HG03571 (cell line): Measurements from ENCODE around the gene STK33.
A peak's percentile ranks its signal among the peaks of the same experiment; 100 is the strongest.

Source experiments
- ATAC-seq: cut with Tn5 transposase; IDR thresholded peaks from one replicate; pipeline ENCODE4 v1.9.1; 2021; ENCODE audit not compliant: unreplicated experiment

Gene STK33

GRCh38 chr11:8593935-8594909 lies at the start of gene STK33:
Gene STK33, minus strand, starts transcription at chr11:8594228. Its CDS starts 119,323 bp downstream, at chr11:8474905.
- ATAC-seq, result peak; percentile 87

GRCh38 chr11:8642196-8642841 lies 48.3 kb upstream of the STK33 start:
- ATAC-seq, result no peak

GRCh38 chr11:8641332-8641731 lies 47.3 kb upstream of the STK33 start:
- ATAC-seq, result no peak

GRCh38 chr11:8640267-8640906 lies 46.4 kb upstream of the STK33 start:
- ATAC-seq, result no peak

GRCh38 chr11:8639655-8640054 lies 45.6 kb upstream of the STK33 start:
- no peak for ATAC-seq

GRCh38 chr11:8638300-8638699 lies 44.3 kb upstream of the STK33 start:
- no peak for ATAC-seq

GRCh38 chr11:8636127-8636526 lies 42.1 kb upstream of the STK33 start:
- ATAC-seq, result no peak

GRCh38 chr11:8634498-8634897 lies 40.5 kb upstream of the STK33 start:
- ATAC-seq, result no peak

GRCh38 chr11:8631395-8632118 lies 37.5 kb upstream of the STK33 start:
- no peak for ATAC-seq

- no peak for ATAC-seq
Measured at GRCh38 chr11:8624698-8625097, 30.7 kb upstream of the STK33 start.

- no peak for ATAC-seq
Measured at GRCh38 chr11:8621147-8621546, 27.1 kb upstream of the STK33 start.

- ATAC-seq, result no peak
Measured at GRCh38 chr11:8617063-8617462, 23.0 kb upstream of the STK33 start.

- ATAC-seq, result no peak
Measured at GRCh38 chr11:8615291-8616032, 21.4 kb upstream of the STK33 start.

- no peak for ATAC-seq
Measured at GRCh38 chr11:8614497-8614896, 20.5 kb upstream of the STK33 start.

- no peak for ATAC-seq
Measured at GRCh38 chr11:8613036-8613435, 19.0 kb upstream of the STK33 start.

GRCh38 chr11:8612522-8612921 lies 18.5 kb upstream of the STK33 start:
- no peak for ATAC-seq

- no peak for ATAC-seq
Measured at GRCh38 chr11:8610532-8611116, 16.6 kb upstream of the STK33 start.

- no peak for ATAC-seq
Measured at GRCh38 chr11:8608652-8609051, 14.6 kb upstream of the STK33 start.

- ATAC-seq, result no peak
Measured at GRCh38 chr11:8605971-8606563, 12.0 kb upstream of the STK33 start.
